22Rv1 (cell line): ENCODE measurements around the gene TFF2.

Source experiments
- H3K27ac ChIP-seq: fragments of 450-650 bp; 2 replicates; pipeline ENCODE4 v1.5.1; 2017
- ZFX ChIP-seq: fragments of 450-650 bp; IDR thresholded peaks from 2 replicates; pipeline ENCODE4 v1.6.1; 2017; ENCODE audit warnings: antibody characterized with exemption, borderline replicate concordance
- TF ChIP-seq, protein P1 (sequence below): fragments of 450-650 bp; IDR thresholded peaks from 2 replicates; pipeline ENCODE4 v1.5.1; 2017; ENCODE audit warnings: mild to moderate bottlenecking

Gene TFF2

GRCh38 chr21:42395302-42395701 is 44.5 kb upstream of the TFF2 start:
- no peak overlapping the region for H3K27ac ChIP-seq
- TF ChIP-seq, protein P1, sequence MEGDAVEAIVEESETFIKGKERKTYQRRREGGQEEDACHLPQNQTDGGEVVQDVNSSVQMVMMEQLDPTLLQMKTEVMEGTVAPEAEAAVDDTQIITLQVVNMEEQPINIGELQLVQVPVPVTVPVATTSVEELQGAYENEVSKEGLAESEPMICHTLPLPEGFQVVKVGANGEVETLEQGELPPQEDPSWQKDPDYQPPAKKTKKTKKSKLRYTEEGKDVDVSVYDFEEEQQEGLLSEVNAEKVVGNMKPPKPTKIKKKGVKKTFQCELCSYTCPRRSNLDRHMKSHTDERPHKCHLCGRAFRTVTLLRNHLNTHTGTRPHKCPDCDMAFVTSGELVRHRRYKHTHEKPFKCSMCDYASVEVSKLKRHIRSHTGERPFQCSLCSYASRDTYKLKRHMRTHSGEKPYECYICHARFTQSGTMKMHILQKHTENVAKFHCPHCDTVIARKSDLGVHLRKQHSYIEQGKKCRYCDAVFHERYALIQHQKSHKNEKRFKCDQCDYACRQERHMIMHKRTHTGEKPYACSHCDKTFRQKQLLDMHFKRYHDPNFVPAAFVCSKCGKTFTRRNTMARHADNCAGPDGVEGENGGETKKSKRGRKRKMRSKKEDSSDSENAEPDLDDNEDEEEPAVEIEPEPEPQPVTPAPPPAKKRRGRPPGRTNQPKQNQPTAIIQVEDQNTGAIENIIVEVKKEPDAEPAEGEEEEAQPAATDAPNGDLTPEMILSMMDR: no peak
- no peak for TF ChIP-seq ZFX

DNA sequence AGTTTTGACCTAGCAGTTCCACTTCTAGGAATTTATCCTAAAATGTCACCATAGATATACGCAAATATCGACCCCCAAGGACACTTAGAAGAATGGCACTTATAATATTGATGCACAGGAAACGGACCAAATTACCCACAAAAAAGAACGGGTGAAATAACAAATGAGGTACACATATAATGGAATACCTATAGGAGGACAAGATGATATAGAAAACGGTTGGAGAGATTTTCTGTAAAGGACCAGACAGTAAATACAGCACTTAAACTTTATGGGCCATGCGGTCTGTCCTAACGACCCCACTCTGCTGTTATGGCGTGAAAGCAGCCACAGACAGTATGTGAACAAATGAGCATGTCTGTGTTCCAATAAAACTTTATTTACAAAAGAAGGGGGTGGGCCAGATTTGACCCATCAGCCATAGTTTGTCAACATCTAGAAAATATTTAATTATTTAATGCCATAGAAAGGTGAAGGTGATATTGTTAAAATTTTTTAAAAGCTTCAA is 42.7 kb upstream of the TFF2 start:
- TF ChIP-seq, protein P1: no peak
- TF ChIP-seq ZFX: no peak

GRCh38 chr21:42392731-42393442 is 42.1 kb upstream of the TFF2 start:
- TF ChIP-seq ZFX: no peak
- TF ChIP-seq, protein P1: no peak

More for the DNA sequence above, 42.7 kb upstream of the TFF2 start:
- H3K27ac ChIP-seq: no peak overlapping the region

GRCh38 chr21:42391297-42391696 is 40.5 kb upstream of the TFF2 start:
- H3K27ac ChIP-seq: no peak overlapping the region
- TF ChIP-seq ZFX: no peak
- TF ChIP-seq, protein P1: no peak

More at GRCh38 chr21:42392731-42393442, 42.1 kb upstream of the TFF2 start:
- no peak overlapping the region for H3K27ac ChIP-seq

DNA sequence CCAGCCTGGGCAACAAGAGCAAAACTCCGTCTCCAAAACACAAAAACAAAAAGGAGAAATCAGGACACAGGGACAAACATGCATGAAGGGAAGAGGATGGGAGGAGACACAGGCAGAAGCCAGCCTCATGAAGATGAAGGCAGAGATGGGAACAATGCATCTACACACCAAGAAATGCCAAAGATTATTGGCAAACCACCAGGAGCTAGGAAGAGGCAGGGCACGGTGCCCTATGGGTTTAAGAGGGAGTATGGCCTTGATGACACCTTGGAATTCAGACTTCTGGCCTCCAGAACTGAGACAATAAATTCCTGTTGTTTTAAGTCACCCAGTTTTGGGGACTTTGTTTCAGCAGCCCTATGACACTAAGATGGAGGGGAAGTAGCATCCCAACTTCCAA is 39.9 kb upstream of the TFF2 start:
- TF ChIP-seq, protein P1: no peak
- TF ChIP-seq ZFX: no peak
- no peak overlapping the region for H3K27ac ChIP-seq

GRCh38 chr21:42390193-42390592 is 39.4 kb upstream of the TFF2 start:
- H3K27ac ChIP-seq: no peak overlapping the region

GRCh38 chr21:42389449-42389835 is 38.6 kb upstream of the TFF2 start:
- no peak overlapping the region for H3K27ac ChIP-seq

More at GRCh38 chr21:42390193-42390592, 39.4 kb upstream of the TFF2 start:
- TF ChIP-seq, protein P1: no peak
- TF ChIP-seq ZFX: no peak

More at GRCh38 chr21:42389449-42389835, 38.6 kb upstream of the TFF2 start:
- TF ChIP-seq, protein P1: no peak
- no peak for TF ChIP-seq ZFX
